Fibroblast of lung (primary cell): ENCODE measurements around the gene TMEM232.

Experiments
- EZH2 ChIP-seq: IDR thresholded peaks from 2 replicates; pipeline ENCODE4 v1.5.1; 2012; ENCODE audit warnings: low read length, control low read depth, mild to moderate bottlenecking; ENCODE audit errors: missing control alignments
- TF ChIP-seq, protein P1 (sequence below), 2 donors: IDR thresholded peaks in 1 of 2; conservative IDR thresholded peaks in 1 of 2; 1 replicate in 1 of 2; 2 replicates in 1 of 2; pipeline ENCODE4 v1.5.1; 2011 to 2012; ENCODE audit warnings: low read length in 2 of 2, control low read depth in 1 of 2, inconsistent platforms in 1 of 2, low read depth in 1 of 2, mild to moderate bottlenecking in 1 of 2

DNA sequence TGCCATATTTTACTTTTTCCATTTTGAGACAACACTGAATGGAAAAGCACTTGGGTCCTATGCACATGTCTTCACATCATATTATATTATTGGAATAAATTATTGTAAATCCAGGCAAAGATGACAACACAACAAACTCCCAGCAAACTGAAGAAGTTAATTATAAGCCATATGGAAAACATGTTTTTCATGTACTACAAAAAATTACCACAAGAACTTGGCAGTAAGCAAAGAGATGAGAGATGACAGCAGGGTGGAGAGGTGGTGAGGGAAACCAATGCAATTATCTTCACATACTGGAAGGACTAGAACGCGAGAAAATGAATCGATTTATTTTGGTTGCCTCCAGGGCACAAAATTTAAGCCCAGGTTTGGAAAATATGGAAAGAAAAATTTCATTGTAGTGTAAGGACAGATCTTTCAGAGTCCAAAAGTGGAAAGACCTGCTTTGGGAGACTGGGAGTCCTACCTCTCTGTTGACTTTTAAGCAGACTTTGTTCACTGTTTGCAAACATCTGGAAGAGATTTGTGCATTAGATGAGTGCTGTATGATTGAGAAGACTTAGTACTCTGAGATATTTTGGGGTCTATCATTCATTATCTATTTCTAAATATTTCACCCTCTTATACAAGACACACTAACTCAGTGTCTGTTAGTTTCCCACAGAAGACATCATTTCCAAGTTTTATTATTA, 138.0 kb downstream of the TMEM232 start:
- TF ChIP-seq, protein P1, sequence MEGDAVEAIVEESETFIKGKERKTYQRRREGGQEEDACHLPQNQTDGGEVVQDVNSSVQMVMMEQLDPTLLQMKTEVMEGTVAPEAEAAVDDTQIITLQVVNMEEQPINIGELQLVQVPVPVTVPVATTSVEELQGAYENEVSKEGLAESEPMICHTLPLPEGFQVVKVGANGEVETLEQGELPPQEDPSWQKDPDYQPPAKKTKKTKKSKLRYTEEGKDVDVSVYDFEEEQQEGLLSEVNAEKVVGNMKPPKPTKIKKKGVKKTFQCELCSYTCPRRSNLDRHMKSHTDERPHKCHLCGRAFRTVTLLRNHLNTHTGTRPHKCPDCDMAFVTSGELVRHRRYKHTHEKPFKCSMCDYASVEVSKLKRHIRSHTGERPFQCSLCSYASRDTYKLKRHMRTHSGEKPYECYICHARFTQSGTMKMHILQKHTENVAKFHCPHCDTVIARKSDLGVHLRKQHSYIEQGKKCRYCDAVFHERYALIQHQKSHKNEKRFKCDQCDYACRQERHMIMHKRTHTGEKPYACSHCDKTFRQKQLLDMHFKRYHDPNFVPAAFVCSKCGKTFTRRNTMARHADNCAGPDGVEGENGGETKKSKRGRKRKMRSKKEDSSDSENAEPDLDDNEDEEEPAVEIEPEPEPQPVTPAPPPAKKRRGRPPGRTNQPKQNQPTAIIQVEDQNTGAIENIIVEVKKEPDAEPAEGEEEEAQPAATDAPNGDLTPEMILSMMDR (conservative IDR thresholded peaks at IDR 0.05 in 1 of 2, IDR thresholded peaks at IDR 0.05 in 1 of 2; ENCODE audit: low read depth in 1 of 2, low read length in 2 of 2): no peak
- no peak for TF ChIP-seq EZH2
